ENCODE data around the gene FOSL1.
A peak's percentile ranks its signal among the peaks of the same experiment; 100 is the strongest.

The FOSL1 gene

GRCh38 chr11:65928667-65929066, 28.5 kb upstream of the FOSL1 start:
- no peak for TF ChIP-seq CTCF (IDR thresholded peaks at IDR 0.05; ENCODE audit: extremely low read depth, missing control alignments)
- no peak for DNase-seq (ENCODE audit: low spot score)

GRCh38 chr11:65927904-65928397, 27.8 kb upstream of the FOSL1 start:
- peak; percentile 84 for DNase-seq (ENCODE audit: low spot score)
- TF ChIP-seq CTCF (IDR thresholded peaks at IDR 0.05; ENCODE audit: extremely low read depth, missing control alignments) = no peak

- TF ChIP-seq CTCF (IDR thresholded peaks at IDR 0.05; ENCODE audit: extremely low read depth, missing control alignments) = no peak
- DNase-seq (ENCODE audit: low spot score) = no peak
These were observed 25.2 kb upstream of the FOSL1 start for GRCh38 chr11:65925397-65925796.

- TF ChIP-seq CTCF (IDR thresholded peaks at IDR 0.05; ENCODE audit: extremely low read depth, missing control alignments) = no peak
- DNase-seq (ENCODE audit: low spot score) = no peak
These were observed 22.4 kb upstream of the FOSL1 start for GRCh38 chr11:65922565-65922964.

- DNase-seq (ENCODE audit: low spot score) = no peak
- no peak for TF ChIP-seq CTCF (IDR thresholded peaks at IDR 0.05; ENCODE audit: extremely low read depth, missing control alignments)
These were observed 21.7 kb upstream of the FOSL1 start for GRCh38 chr11:65921876-65922275.

GRCh38 chr11:65921033-65921555, 20.9 kb upstream of the FOSL1 start:
- no peak for TF ChIP-seq CTCF (IDR thresholded peaks at IDR 0.05; ENCODE audit: extremely low read depth, missing control alignments)
- DNase-seq (ENCODE audit: low spot score) = no peak

- no peak for TF ChIP-seq CTCF (IDR thresholded peaks at IDR 0.05; ENCODE audit: extremely low read depth, missing control alignments)
- DNase-seq (ENCODE audit: low spot score) = no peak
These were observed 20.2 kb upstream of the FOSL1 start for GRCh38 chr11:65920372-65920802.
